Breast epithelium (tissue), 4 donors: ENCODE measurements around the gene ERICH3. TPM values are rescaled to one million over a fixed set of nuclear protein-coding genes. Genes with fewer than 3 reads are reported as not detected.

ENCODE experiments used
- DNase-seq, 2 donors: peaks; one replicate each; pipeline ENCODE4 v3.0.0-alpha.2; 2019; ENCODE audit warnings: low spot score in 2 of 2
- H3K27ac ChIP-seq, 2 donors: fragments of 200-600 bp; sonication (generic) in 1 of 2; one replicate each; pipeline ENCODE4 v1.5.1; 2016 to 2019; ENCODE audit warnings: mild to moderate bottlenecking in 1 of 2
- H3K27me3 ChIP-seq, 2 donors: fragments of 200-600 bp; sonication (generic) in 1 of 2; one replicate each; pipeline versions ENCODE4 v1.5.1 to v1.6.0; 2017 to 2019; ENCODE audit warnings: control low read depth in 1 of 2, mild to moderate bottlenecking in 1 of 2
- H3K36me3 ChIP-seq: fragments of 200-600 bp; one replicate; pipeline ENCODE4 v1.5.1; 2019
- H3K4me1 ChIP-seq, 2 donors: fragments of 200-600 bp; sonication (generic); one replicate each; pipeline ENCODE4 v1.5.1; 2016 to 2019; ENCODE audit warnings: control low read depth in 1 of 2
- H3K4me3 ChIP-seq, 3 donors: fragments of 200-600 bp; sonication (generic); 1 replicate in 2 of 3; 2 replicates in 1 of 3; pipeline ENCODE4 v1.5.1; 2016 to 2019; ENCODE audit warnings: mild to moderate bottlenecking in 3 of 3, moderate library complexity in 2 of 3
- H3K9me3 ChIP-seq, 2 donors: fragments of 200-600 bp; sonication (generic) in 1 of 2; one replicate each; pipeline ENCODE4 v1.5.1; 2016 to 2019; ENCODE audit warnings: control low read depth in 1 of 2
- POLR2A ChIP-seq: fragments of 450-650 bp; IDR thresholded peaks from one replicate; pipeline ENCODE4 v1.6.1; 2016; ENCODE audit warnings: antibody characterized with exemption, mild to moderate bottlenecking, moderate library complexity
- POLR2AphosphoS5 ChIP-seq, 3 donors: sonication (generic); formaldehyde crosslinking; IDR thresholded peaks; one replicate each; pipeline ENCODE4 v1.6.1; 2017; ENCODE audit warnings: antibody characterized with exemption in 3 of 3
- intact Hi-C: fragments of 100-400 bp; cut with DNase I; formaldehyde crosslinking; loops from one replicate; pipeline ENCODE4 v1.15.1; 2023; ENCODE audit warnings: low total_unique reads
- total RNA-seq, 3 donors: library from RNA; depleted of rRNA; stranded (reverse); fragments of >200 nt; gene quantifications; one replicate each; pipeline ENCODE4 v1.1.0, GENCODE V29; 2016
- TF ChIP-seq, protein P1 (sequence below), 3 donors: fragments of 450-650 bp; IDR thresholded peaks; one replicate each; pipeline ENCODE4 v1.5.1; 2016 to 2017; ENCODE audit warnings: antibody characterized with exemption in 3 of 3, mild to moderate bottlenecking in 3 of 3, moderate library complexity in 3 of 3

ERICH3 gene
- total RNA-seq, 3 donors from 2014 or later = under 0.01 to 2.0 (median 0.29) TPM

DNA sequence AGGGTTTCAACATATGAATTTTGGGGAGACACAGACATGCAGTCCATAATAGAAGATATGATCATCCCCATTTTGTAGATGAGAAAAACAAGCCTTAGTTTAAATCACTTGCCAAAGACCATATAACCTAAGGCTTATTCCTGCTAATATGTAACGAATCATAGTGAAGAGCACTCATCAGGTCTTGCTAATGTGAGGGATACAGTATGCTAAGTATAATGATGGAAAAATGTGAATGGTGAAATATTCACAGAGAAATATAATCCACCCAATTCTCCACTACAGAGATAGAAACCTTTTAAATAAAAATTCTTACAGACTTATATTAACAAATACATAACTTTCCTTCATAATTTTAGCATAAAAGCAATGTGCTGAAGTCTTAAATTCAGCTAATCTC, 18.9 kb downstream of the ERICH3 start:
- no peak for DNase-seq
- Histone ChIP-seq H3K27me3 (no peaks in the 10 kb centered on the region), H3K36me3 (no peaks in the 10 kb centered on the region), H3K4me1 (no peaks in the 10 kb centered on the region), H3K9me3 (no peaks in the 10 kb centered on the region), H3K4me3 (no peak overlapping the region), H3K27ac (no peak overlapping the region)
- TF ChIP-seq POLR2A (no peak), POLR2AphosphoS5 (IDR thresholded peaks at IDR 0.05) (no peak)
- TF ChIP-seq, protein P1, sequence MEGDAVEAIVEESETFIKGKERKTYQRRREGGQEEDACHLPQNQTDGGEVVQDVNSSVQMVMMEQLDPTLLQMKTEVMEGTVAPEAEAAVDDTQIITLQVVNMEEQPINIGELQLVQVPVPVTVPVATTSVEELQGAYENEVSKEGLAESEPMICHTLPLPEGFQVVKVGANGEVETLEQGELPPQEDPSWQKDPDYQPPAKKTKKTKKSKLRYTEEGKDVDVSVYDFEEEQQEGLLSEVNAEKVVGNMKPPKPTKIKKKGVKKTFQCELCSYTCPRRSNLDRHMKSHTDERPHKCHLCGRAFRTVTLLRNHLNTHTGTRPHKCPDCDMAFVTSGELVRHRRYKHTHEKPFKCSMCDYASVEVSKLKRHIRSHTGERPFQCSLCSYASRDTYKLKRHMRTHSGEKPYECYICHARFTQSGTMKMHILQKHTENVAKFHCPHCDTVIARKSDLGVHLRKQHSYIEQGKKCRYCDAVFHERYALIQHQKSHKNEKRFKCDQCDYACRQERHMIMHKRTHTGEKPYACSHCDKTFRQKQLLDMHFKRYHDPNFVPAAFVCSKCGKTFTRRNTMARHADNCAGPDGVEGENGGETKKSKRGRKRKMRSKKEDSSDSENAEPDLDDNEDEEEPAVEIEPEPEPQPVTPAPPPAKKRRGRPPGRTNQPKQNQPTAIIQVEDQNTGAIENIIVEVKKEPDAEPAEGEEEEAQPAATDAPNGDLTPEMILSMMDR (IDR thresholded peaks at IDR 0.05) = no peak
- intact Hi-C loops = no loop called here

DNA sequence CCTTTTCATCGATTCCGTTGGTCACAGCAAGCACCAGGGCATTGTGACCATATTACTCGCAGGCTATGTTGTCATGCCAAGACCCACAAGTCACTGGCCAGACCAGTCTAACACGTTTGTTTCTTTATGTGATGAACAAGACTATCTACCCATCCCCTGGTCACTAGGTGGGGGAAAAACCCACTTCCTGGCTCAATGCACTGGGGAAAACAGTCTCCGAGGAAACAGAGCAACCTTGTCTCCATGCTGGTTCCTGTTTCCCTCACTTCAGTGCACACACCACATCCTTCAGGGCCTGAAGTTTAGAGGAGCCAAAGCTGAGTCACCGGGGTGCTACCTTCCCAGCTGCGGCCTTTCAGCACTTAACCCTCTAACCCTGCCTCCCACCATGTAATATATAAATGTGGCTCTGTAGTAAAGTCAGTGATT, 20.9 kb downstream of the ERICH3 start:
- Histone ChIP-seq H3K4me3 (peak overlapping the region in 1 of 3 donors; percentile 3), H3K9me3 (no peaks in the 10 kb centered on the region), H3K36me3 (no peaks in the 10 kb centered on the region), H3K4me1 (no peaks in the 10 kb centered on the region), H3K27me3 (no peaks in the 10 kb centered on the region), H3K27ac (peak overlapping the region; percentile 52 to 76)
- intact Hi-C loops = no loop called here
- DNase-seq = peak; percentile 52 to 54
- TF ChIP-seq POLR2AphosphoS5 (IDR thresholded peaks at IDR 0.05) (peak in 2 of 3 donors; percentile 36 to 37), POLR2A (no peak)

DNA sequence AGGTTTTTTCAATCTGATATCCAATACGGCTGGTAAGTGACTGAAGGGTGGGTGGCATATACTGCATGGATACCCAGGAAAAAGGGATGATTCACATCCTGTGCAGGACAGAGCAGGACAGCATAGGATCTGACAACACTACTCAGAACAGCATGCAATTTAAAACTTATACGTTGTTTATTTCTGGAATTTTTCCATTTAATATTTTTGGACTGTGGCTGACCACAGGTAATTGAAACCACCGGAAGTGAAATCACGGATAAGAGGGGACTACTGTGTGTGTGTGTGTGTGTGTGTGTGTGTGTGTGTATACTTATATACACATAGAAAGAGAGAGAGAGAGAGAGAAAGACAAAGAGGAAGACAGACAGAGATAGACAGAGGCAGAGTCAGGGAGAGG, 23.0 kb downstream of the ERICH3 start:
- Histone ChIP-seq H3K27me3 (no peaks in the 10 kb centered on the region), H3K9me3 (no peaks in the 10 kb centered on the region), H3K4me3 (no peak overlapping the region), H3K4me1 (no peaks in the 10 kb centered on the region), H3K36me3 (no peaks in the 10 kb centered on the region), H3K27ac (no peak overlapping the region)
- intact Hi-C loops = no loop called here
- TF ChIP-seq POLR2A (no peak), POLR2AphosphoS5 (IDR thresholded peaks at IDR 0.05) (no peak)
- TF ChIP-seq, protein P1 (IDR thresholded peaks at IDR 0.05) = no peak
- no peak for DNase-seq

DNA sequence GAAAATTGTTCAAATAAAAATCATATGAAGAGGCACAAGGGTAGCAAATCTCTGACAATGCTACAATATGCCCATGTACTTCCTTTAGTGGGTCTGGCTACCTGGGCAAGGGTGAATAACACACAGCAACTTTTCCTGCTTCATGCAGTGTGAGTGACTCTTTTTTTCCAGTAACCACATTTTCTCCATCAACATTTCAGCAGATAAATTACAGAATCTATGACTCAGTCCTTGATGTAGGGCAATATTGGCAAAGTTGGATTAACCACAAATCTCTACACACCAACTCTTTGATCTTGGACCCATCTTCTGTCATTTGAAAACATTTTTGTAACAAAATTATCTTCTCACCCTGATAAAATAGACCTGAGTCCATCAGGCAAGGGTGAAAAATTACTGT, 31.7 kb downstream of the ERICH3 start:
- H3K9me3 ChIP-seq = no peaks in the 10 kb centered on the region
- H3K36me3 ChIP-seq = no peaks in the 10 kb centered on the region
- intact Hi-C loops = no loop called here
- no peak for DNase-seq
- TF ChIP-seq POLR2A (no peak), POLR2AphosphoS5 (IDR thresholded peaks at IDR 0.05) (no peak)
- TF ChIP-seq, protein P1 (IDR thresholded peaks at IDR 0.05) = no peak
- no peaks in the 10 kb centered on the region for H3K27me3 ChIP-seq
- no peaks in the 10 kb centered on the region for H3K4me1 ChIP-seq
- H3K4me3 ChIP-seq = no peak overlapping the region
- no peak overlapping the region for H3K27ac ChIP-seq

DNA sequence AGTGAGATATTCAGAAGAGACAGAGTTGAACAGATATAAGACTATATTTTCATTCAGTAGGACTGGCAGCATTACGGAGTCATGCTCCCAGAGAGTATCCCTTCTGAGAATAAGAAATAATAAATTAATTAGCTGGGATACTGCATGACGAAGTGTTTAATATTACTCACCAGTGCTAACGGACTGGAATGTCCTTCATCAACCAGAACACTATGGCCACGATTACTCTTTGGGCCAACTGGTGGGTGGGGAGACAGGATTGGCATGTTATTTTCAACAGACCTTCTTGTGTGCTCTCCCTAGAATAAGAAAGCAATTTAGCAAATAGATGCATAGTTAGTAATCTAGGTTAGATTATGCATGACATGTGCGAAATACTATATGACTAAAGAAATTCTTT, 32.4 kb downstream of the ERICH3 start:
- TF ChIP-seq POLR2AphosphoS5 (IDR thresholded peaks at IDR 0.05) = no peak
- TF ChIP-seq, protein P1 (IDR thresholded peaks at IDR 0.05) = no peak
- TF ChIP-seq POLR2A = no peak
- Histone ChIP-seq H3K4me3 (no peak overlapping the region), H3K4me1 (no peaks in the 10 kb centered on the region), H3K27ac (no peak overlapping the region), H3K27me3 (no peaks in the 10 kb centered on the region), H3K9me3 (no peaks in the 10 kb centered on the region), H3K36me3 (no peaks in the 10 kb centered on the region)
- DNase-seq = no peak
- intact Hi-C loops = no loop called here

DNA sequence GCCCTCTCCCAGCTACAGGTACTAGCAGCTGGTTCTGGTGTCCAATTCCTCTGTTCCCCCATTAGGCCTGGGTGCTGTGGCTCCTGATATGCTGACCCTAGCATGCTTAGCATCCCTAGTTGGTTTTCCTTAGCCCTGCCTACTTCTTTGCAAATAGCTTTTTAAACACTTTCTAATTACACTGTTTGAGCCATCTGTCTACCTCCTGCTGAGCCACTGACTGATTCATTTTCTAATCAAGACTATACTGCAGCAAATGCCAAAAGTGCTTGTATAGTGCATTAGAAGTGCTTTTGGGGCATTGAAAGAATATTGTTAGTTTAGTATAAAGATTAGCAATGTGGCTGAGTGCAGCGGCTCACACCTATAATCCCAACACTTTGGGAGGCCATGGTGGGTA, 36.3 kb downstream of the ERICH3 start:
- intact Hi-C loops = no loop called here
- TF ChIP-seq, protein P1 (IDR thresholded peaks at IDR 0.05) = no peak
- no peak for TF ChIP-seq POLR2A
- no peak for TF ChIP-seq POLR2AphosphoS5 (IDR thresholded peaks at IDR 0.05)
- Histone ChIP-seq H3K36me3 (peaks cover 5% of the 10 kb centered on the region), H3K27me3 (no peaks in the 10 kb centered on the region), H3K4me1 (no peaks in the 10 kb centered on the region), H3K4me3 (no peak overlapping the region), H3K27ac (no peak overlapping the region), H3K9me3 (no peaks in the 10 kb centered on the region)
- DNase-seq = no peak
